Measurements from ENCODE around the gene ADGRG6.

DNA sequence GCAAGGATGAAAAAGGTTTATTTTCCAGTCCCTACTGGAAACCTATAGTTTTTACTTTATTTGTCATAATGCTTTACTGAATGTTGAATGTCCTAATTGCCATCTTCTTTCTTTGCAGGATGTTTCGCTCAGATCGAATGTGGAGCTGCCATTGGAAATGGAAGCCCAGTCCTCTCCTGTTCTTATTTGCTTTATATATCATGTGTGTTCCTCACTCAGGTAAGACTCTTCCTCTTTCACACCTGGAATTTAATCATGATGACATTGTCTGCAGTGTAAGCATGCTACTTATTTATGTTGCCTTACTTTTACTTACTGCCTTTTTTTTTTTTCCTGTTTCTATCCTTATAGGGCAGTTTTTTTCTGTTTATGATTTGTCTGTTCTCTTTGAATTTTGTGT, 7.6 kb downstream of the ADGRG6 start:
- no peak for TF ChIP-seq CTCF (IDR thresholded peaks at IDR 0.05; ENCODE audit: low read depth, low read length, missing input control)
- TF ChIP-seq EGR1 (IDR thresholded peaks at IDR 0.05; ENCODE audit: low read depth in 2 of 2) = no peak
- no peak for TF ChIP-seq GABPA (IDR thresholded peaks at IDR 0.05 in 1 of 2, conservative IDR thresholded peaks at IDR 0.05 in 1 of 2)
- TF ChIP-seq FOXA1 (IDR thresholded peaks at IDR 0.05) = no peak
- TF ChIP-seq, protein P1, sequence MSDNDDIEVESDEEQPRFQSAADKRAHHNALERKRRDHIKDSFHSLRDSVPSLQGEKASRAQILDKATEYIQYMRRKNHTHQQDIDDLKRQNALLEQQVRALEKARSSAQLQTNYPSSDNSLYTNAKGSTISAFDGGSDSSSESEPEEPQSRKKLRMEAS (IDR thresholded peaks at IDR 0.05) = no peak
- no peak for TF ChIP-seq JUND (IDR thresholded peaks at IDR 0.05)
- no peak for TF ChIP-seq YY1 (IDR thresholded peaks at IDR 0.05)

Data from liver (tissue), 3 donors.